H9 (cell line): ENCODE data around the gene B3GALT4. TPM values are rescaled to one million over a fixed set of nuclear protein-coding genes. Genes with fewer than 3 reads are reported as not detected.

Experiments
- DNase-seq: peaks from one replicate; pipeline ENCODE4 v3.0.0-alpha.2; 2017
- H2AFZ ChIP-seq: one replicate; pipeline ENCODE4 v1.6.1; 2013; ENCODE audit warnings: mild to moderate bottlenecking, low read length, control low read depth, moderate library complexity
- H2AK5ac ChIP-seq: 2 replicates; pipeline ENCODE4 v1.6.1; 2013; ENCODE audit warnings: low read length, control low read depth, mixed read lengths; ENCODE audit not compliant: insufficient read length
- H2BK120ac ChIP-seq: one replicate; pipeline ENCODE4 v1.6.1; 2013; ENCODE audit warnings: low read depth, mild to moderate bottlenecking, low read length, control low read depth, inconsistent platforms; ENCODE audit not compliant: poor library complexity, severe bottlenecking
- H2BK12ac ChIP-seq: 2 replicates; pipeline ENCODE4 v1.6.1; 2013; ENCODE audit warnings: low read length, control low read depth, mixed read lengths, low read depth; ENCODE audit not compliant: insufficient read length
- H2BK15ac ChIP-seq: 2 replicates; pipeline ENCODE4 v1.6.1; 2013; ENCODE audit warnings: low read depth, low read length, control low read depth
- H2BK20ac ChIP-seq: one replicate; pipeline ENCODE4 v1.6.1; 2013; ENCODE audit warnings: low read depth, mild to moderate bottlenecking, low read length, control low read depth, inconsistent platforms; ENCODE audit not compliant: poor library complexity, severe bottlenecking
- H2BK5ac ChIP-seq: 2 replicates; pipeline ENCODE4 v1.6.1; 2013; ENCODE audit warnings: low read length, control low read depth, mixed read lengths; ENCODE audit not compliant: insufficient read length
- H3K14ac ChIP-seq: 2 replicates; pipeline ENCODE4 v1.6.1; 2013; ENCODE audit warnings: low read length, control low read depth; ENCODE audit not compliant: insufficient read depth
- H3K18ac ChIP-seq: 2 replicates; pipeline ENCODE4 v1.6.1; 2013; ENCODE audit warnings: low read depth, mild to moderate bottlenecking, mixed read lengths, low read length, control low read depth; ENCODE audit not compliant: insufficient read length
- H3K23ac ChIP-seq: 2 replicates; pipeline ENCODE4 v1.6.1; 2013; ENCODE audit warnings: low read length, control low read depth, mixed read lengths, low read depth; ENCODE audit not compliant: insufficient read length
- H3K23me2 ChIP-seq: 2 replicates; pipeline ENCODE4 v1.6.1; 2013; ENCODE audit warnings: low read depth, mild to moderate bottlenecking, mixed read lengths, low read length, control low read depth; ENCODE audit not compliant: insufficient read length, poor library complexity, severe bottlenecking
- H3K27ac ChIP-seq: 2 replicates; pipeline ENCODE4 v1.5.1; 2013; ENCODE audit warnings: low read length, control low read depth, mixed read lengths, low read depth; ENCODE audit not compliant: insufficient read length
- H3K27me3 ChIP-seq: 2 replicates; pipeline ENCODE4 v1.6.1; 2013; ENCODE audit warnings: low read length, control low read depth, inconsistent platforms; ENCODE audit not compliant: insufficient read depth
- H3K4ac ChIP-seq: 2 replicates; pipeline ENCODE4 v1.6.1; 2013; ENCODE audit warnings: low read depth, mild to moderate bottlenecking, control low read depth, inconsistent platforms, low read length, moderate library complexity
- H3K4me1 ChIP-seq: 2 replicates; pipeline ENCODE4 v1.6.1; 2013; ENCODE audit warnings: low read length, control low read depth, inconsistent platforms; ENCODE audit not compliant: insufficient read depth
- H3K4me2 ChIP-seq: 2 replicates; pipeline ENCODE4 v1.6.1; 2013; ENCODE audit warnings: low read length, control low read depth, mixed read lengths; ENCODE audit not compliant: insufficient read length, insufficient read depth
- H3K56ac ChIP-seq: 2 replicates; pipeline ENCODE4 v1.6.1; 2013; ENCODE audit warnings: low read depth, mild to moderate bottlenecking, mixed read lengths, low read length, control low read depth; ENCODE audit not compliant: insufficient read length
- H3K79me1 ChIP-seq: 2 replicates; pipeline ENCODE4 v1.6.1; 2013; ENCODE audit warnings: low read depth, mild to moderate bottlenecking, moderate library complexity, low read length, control low read depth, inconsistent platforms; ENCODE audit not compliant: insufficient read depth, poor library complexity, severe bottlenecking
- H3K79me2 ChIP-seq: 2 replicates; pipeline ENCODE4 v1.6.1; 2013; ENCODE audit warnings: low read length, control low read depth, inconsistent platforms; ENCODE audit not compliant: insufficient read depth
- H3K9ac ChIP-seq: 2 replicates; pipeline ENCODE4 v1.6.1; 2013; ENCODE audit warnings: low read length, control low read depth, mixed read lengths; ENCODE audit not compliant: insufficient read length; ENCODE audit errors: extremely low read depth
- H3K9me3 ChIP-seq: one replicate; pipeline ENCODE4 v1.6.1; 2013; ENCODE audit warnings: low read depth, low read length, inconsistent platforms; ENCODE audit not compliant: control insufficient read depth
- H3T11ph ChIP-seq: one replicate; pipeline ENCODE4 v1.6.1; 2013; ENCODE audit warnings: mild to moderate bottlenecking, low read length, control low read depth, inconsistent platforms
- H4K20me1 ChIP-seq: one replicate; pipeline ENCODE4 v1.6.1; 2013; ENCODE audit not compliant: control insufficient read depth, insufficient read length, insufficient read depth
- H4K5ac ChIP-seq: 2 replicates; pipeline ENCODE4 v1.6.1; 2013; ENCODE audit warnings: low read depth, mild to moderate bottlenecking, mixed read lengths, low read length, control low read depth; ENCODE audit not compliant: insufficient read length
- H4K8ac ChIP-seq: replicated peaks from 2 replicates; pipeline ENCODE4 v1.6.1; 2013; ENCODE audit warnings: low read length, control low read depth, mixed read lengths, low read depth; ENCODE audit not compliant: insufficient read length
- H4K91ac ChIP-seq: 2 replicates; pipeline ENCODE4 v1.6.1; 2013; ENCODE audit warnings: low read depth, mild to moderate bottlenecking, moderate library complexity, mixed read lengths, low read length, control low read depth; ENCODE audit not compliant: insufficient read length
- H3K27ac Mint-ChIP-seq, 3 experiments: 2 replicates in 2 of 3; 3 replicates in 1 of 3; pipeline ENCODE4 v1.8.0; 2020 to 2021; ENCODE audit warnings: mixed read lengths in 3 of 3, mild to moderate bottlenecking in 1 of 3, moderate library complexity in 1 of 3
- H3K27me3 Mint-ChIP-seq: 2 replicates; pipeline ENCODE4 v1.8.0; 2021; ENCODE audit warnings: low read depth, mild to moderate bottlenecking, moderate library complexity, mixed read lengths
- H3K36me3 Mint-ChIP-seq, 3 experiments: 2 replicates in 2 of 3; 3 replicates in 1 of 3; pipeline ENCODE4 v1.8.0; 2020 to 2021; ENCODE audit warnings: low read depth in 3 of 3, mixed read lengths in 3 of 3; ENCODE audit not compliant: insufficient read depth in 1 of 3
- H3K4me1 Mint-ChIP-seq, 2 experiments: 2 replicates each; pipeline ENCODE4 v1.8.0; 2020; ENCODE audit warnings: mixed read lengths in 2 of 2
- H3K4me3 Mint-ChIP-seq, 2 experiments: 2 replicates in 1 of 2; 3 replicates in 1 of 2; pipeline ENCODE4 v1.8.0; 2020 to 2021; ENCODE audit warnings: mild to moderate bottlenecking in 2 of 2, mixed read lengths in 2 of 2, moderate library complexity in 1 of 2
- H3K9me3 Mint-ChIP-seq, 2 experiments: 2 replicates in 1 of 2; 3 replicates in 1 of 2; pipeline ENCODE4 v1.8.0; 2020; ENCODE audit warnings: mild to moderate bottlenecking in 2 of 2, mixed read lengths in 2 of 2, moderate library complexity in 1 of 2
- whole genome bisulfite sequencing: extraction: QIAGEN DNeasy Blood & Tissue Kit; methylation state at CpG from one replicate; pipeline ENCODE4 v1.1.7; 2013; ENCODE audit warnings: missing lambda C conversion rate, low lambda C conversion rate, mixed read lengths; ENCODE audit not compliant: insufficient read length; ENCODE audit errors: extremely low coverage; 5-methylcytosine and 5-hydroxymethylcytosine counted together
- total RNA-seq: library from RNA; stranded (reverse); gene quantifications from 2 replicates; pipeline ENCODE4 v1.2.1, GENCODE V29; 2021
- TF ChIP-seq, protein P1 (sequence below): fragments of 200-600 bp; sonication (generic); conservative IDR thresholded peaks from 3 replicates; pipeline ENCODE4 v1.8.0; 2021; ENCODE audit warnings: antibody characterized with exemption, mild to moderate bottlenecking

B3GALT4 gene
- total RNA-seq, 1 experiment from 2014 or later = 3.2 TPM

- H3K27ac Mint-ChIP-seq = peak overlapping the region in 2 of 3 experiments; percentile 57 to 76; a peak in 3 of 7 replicates
- Histone ChIP-seq H3K4me2 (peak overlapping the region; percentile 77), H3K14ac (peak overlapping the region; percentile 41), H4K8ac (no peak overlapping the region), H2BK5ac (no peak overlapping the region), H4K5ac (no peak overlapping the region), H3K23me2 (peaks cover 17% of the 10 kb centered on the region), H2AK5ac (no peak overlapping the region), H2BK12ac (no peak overlapping the region), H3K27me3 (no peaks in the 10 kb centered on the region; the same call in 1 of the 2 replicates), H3K79me1 (no peaks in the 10 kb centered on the region), H3K56ac (no peak overlapping the region), H2BK20ac (no peak overlapping the region), H3K4me1 (no peaks in the 10 kb centered on the region; the same call in 1 of the 2 replicates), H2BK15ac (no peak overlapping the region), H3T11ph (no peak overlapping the region), H4K20me1 (no peaks in the 10 kb centered on the region), H3K23ac (no peak overlapping the region), H2BK120ac (no peak overlapping the region), H3K9me3 (no peaks in the 10 kb centered on the region), H3K9ac (peak overlapping the region; percentile 58), H3K18ac (peak overlapping the region; percentile 66), H2AFZ (no peak overlapping the region), H3K27ac (no peak overlapping the region), H3K79me2 (no peaks in the 10 kb centered on the region), H4K91ac (no peak overlapping the region), H3K4ac (no peak overlapping the region)
- no CpG with 5 or more reads among the region's 58 CpGs for WGBS
- no peaks in the 10 kb centered on the region; a peak in 1 of 5 replicates for H3K9me3 Mint-ChIP-seq
- H3K4me1 Mint-ChIP-seq = peaks cover 20 to 22% of the 10 kb centered on the region in 2 experiments
- H3K27me3 Mint-ChIP-seq = peaks cover 37% of the 10 kb centered on the region
- peaks cover 8 to 24% (median 20%) of the 10 kb centered on the region in 3 experiments; a peak in 6 of 7 replicates for H3K36me3 Mint-ChIP-seq
- DNase-seq = peak; percentile 99
- H3K4me3 Mint-ChIP-seq = peak overlapping the region; percentile 74 to 83
- TF ChIP-seq, protein P1, sequence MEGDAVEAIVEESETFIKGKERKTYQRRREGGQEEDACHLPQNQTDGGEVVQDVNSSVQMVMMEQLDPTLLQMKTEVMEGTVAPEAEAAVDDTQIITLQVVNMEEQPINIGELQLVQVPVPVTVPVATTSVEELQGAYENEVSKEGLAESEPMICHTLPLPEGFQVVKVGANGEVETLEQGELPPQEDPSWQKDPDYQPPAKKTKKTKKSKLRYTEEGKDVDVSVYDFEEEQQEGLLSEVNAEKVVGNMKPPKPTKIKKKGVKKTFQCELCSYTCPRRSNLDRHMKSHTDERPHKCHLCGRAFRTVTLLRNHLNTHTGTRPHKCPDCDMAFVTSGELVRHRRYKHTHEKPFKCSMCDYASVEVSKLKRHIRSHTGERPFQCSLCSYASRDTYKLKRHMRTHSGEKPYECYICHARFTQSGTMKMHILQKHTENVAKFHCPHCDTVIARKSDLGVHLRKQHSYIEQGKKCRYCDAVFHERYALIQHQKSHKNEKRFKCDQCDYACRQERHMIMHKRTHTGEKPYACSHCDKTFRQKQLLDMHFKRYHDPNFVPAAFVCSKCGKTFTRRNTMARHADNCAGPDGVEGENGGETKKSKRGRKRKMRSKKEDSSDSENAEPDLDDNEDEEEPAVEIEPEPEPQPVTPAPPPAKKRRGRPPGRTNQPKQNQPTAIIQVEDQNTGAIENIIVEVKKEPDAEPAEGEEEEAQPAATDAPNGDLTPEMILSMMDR = no peak
Observed at GRCh38 chr6:33248932-33249731, 27.8 kb upstream of the B3GALT4 start.
